Activated T-helper 17 cell treated with anti-CD3 and anti-CD28 coated beads, Interleukin-2, amount 50 U/mL, for 72 hours (primary cell): ENCODE data around the gene DCAF10. TPM values are rescaled to one million over a fixed set of nuclear protein-coding genes. Genes with fewer than 3 reads are reported as not detected.

Source experiments
- ATAC-seq: fragments of 150-1000 bp; cut with Tn5 transposase; replicated peaks from 2 replicates; pipeline ENCODE4 v1.10.0; 2021; ENCODE audit warnings: mild to moderate bottlenecking, moderate library complexity
- H3K27ac Mint-ChIP-seq: one replicate; pipeline ENCODE4 v1.8.0; 2022; ENCODE audit warnings: mixed read lengths
- H3K27me3 Mint-ChIP-seq: one replicate; pipeline ENCODE4 v1.8.0; 2022; ENCODE audit warnings: mixed read lengths
- H3K36me3 Mint-ChIP-seq: one replicate; pipeline ENCODE4 v1.8.0; 2022; ENCODE audit warnings: low read depth, mild to moderate bottlenecking, mixed read lengths
- H3K4me1 Mint-ChIP-seq: one replicate; pipeline ENCODE4 v1.8.0; 2022; ENCODE audit warnings: mixed read lengths
- H3K4me3 Mint-ChIP-seq: one replicate; pipeline ENCODE4 v1.8.0; 2022; ENCODE audit warnings: mild to moderate bottlenecking, mixed read lengths
- H3K9me3 Mint-ChIP-seq: one replicate; pipeline ENCODE4 v1.8.0; 2022; ENCODE audit warnings: mixed read lengths
- total RNA-seq, 2 donors: library from RNA; stranded (reverse); gene quantifications; one replicate each; pipeline ENCODE4 v1.2.3, GENCODE V29; 2022

The DCAF10 gene
- total RNA-seq, 2 donors from 2014 or later: 9.7 to 12.0 TPM

- H3K4me1 Mint-ChIP-seq: peaks cover 5% of the 10 kb centered on the region
- peaks cover 4% of the 10 kb centered on the region for H3K27me3 Mint-ChIP-seq
- H3K9me3 Mint-ChIP-seq: no peaks in the 10 kb centered on the region
- H3K36me3 Mint-ChIP-seq: no peaks in the 10 kb centered on the region
- no peak for ATAC-seq
- no peak overlapping the region for H3K27ac Mint-ChIP-seq
- H3K4me3 Mint-ChIP-seq: no peak overlapping the region
Measured at GRCh38 chr9:37916471-37917312, 116.1 kb downstream of the DCAF10 start.

Other genes with a start within 250 kb of the DCAF10 start
- 1 to 10 TPM; 3.6 to 4.8 TPM for gene FBXO10, start 224.4 kb upstream of the DCAF10 start, total RNA-seq
- gene TOMM5, start 208.2 kb upstream of the DCAF10 start, total RNA-seq: 100 to 1,000 TPM in 1 of 2 donors, 10 to 100 TPM in 1; 77.7 to 158 TPM
- not detected for gene FRMPD1, start 149.8 kb upstream of the DCAF10 start, total RNA-seq
- gene TRMT10B, start 47.0 kb upstream of the DCAF10 start, total RNA-seq: 10 to 100 TPM in 1 of 2 donors, 1 to 10 TPM in 1; 9.9 to 13.1 TPM
- 10 to 100 TPM; 57.9 to 98.4 TPM for gene EXOSC3, start 15.7 kb upstream of the DCAF10 start, total RNA-seq
- gene SLC25A51, start 103.3 kb downstream of the DCAF10 start, total RNA-seq: 10 to 100 TPM; 20.4 to 34.7 TPM